ENCODE results near the gene ATN1.

Gene ATN1

GRCh38 chr12:6980075-6980474 lies 52.3 kb downstream of the ATN1 start:
- no peak for DNase-seq

DNA sequence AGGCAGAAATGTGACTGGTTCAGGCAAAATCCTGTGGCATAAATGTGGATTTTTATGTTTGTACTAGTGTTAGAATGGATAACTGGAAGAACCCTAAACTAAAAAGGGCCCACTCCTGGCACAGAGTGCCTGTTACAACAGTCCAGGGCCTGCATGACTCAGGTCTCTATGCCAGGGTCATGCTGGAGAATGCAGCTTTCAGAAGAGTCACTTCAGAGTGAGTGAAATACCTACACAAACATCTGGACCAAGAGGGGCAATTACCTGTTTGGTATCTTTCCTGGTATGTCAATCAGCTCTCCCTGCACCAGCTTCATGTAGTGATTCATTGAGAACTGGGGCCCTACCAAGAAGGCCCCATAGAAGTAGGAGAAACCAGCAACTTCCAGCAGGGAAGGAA lies 53.0 kb downstream of the ATN1 start:
- no peak for DNase-seq

- DNase-seq: no peak
Observed at GRCh38 chr12:6981152-6982052, 53.6 kb downstream of the ATN1 start.

DNA sequence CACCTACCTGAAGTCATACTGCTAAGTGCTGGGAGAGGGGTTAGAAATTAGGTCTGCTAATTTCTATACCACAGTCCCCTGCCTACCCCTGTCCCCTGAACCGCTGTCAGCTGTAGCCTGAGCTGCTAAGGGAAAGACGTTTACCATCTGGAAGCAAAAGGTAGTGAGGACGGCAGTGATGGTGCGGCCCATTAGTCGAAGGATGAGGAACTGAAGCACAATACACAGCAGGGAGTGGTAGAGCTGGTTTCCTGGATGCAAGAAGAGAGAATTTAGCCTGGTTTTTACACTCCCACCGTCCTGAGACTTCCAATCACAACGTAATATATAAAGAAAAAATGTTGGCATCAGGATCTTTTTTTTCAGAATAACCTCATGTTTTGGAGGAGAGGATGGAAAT lies 54.8 kb downstream of the ATN1 start:
- no peak for DNase-seq

GRCh38 chr12:6987956-6988553 lies 60.3 kb downstream of the ATN1 start:
- no peak for DNase-seq
